Measurements from ENCODE around the gene SLC7A10. TPM values are rescaled to one million over a fixed set of nuclear protein-coding genes. Genes with fewer than 3 reads are reported as not detected.

SLC7A10 gene
- total RNA-seq, 1 experiment from 2014 or later, result not detected

GRCh38 chr19:33246709-33247440 lies 21.2 kb upstream of the SLC7A10 start:
- DNase-seq, result no peak
- H3K27me3 ChIP-seq, result no peaks in the 10 kb centered on the region
- no peaks in the 10 kb centered on the region for H3K36me3 ChIP-seq
- no peak overlapping the region for H3K4me3 ChIP-seq
- 0 out of 2 replicates have a peak, but pooled peaks cover 8% of the 10 kb centered on the region for H3K9me3 ChIP-seq

- DNase-seq, result no peak
- Histone ChIP-seq H3K4me3 (no peak overlapping the region), H3K27me3 (no peaks in the 10 kb centered on the region), H3K36me3 (no peaks in the 10 kb centered on the region), H3K9me3 (0 out of 2 replicates have a peak, but pooled peaks cover 8% of the 10 kb centered on the region)
Observed at GRCh38 chr19:33245948-33246708, 20.5 kb upstream of the SLC7A10 start.

GRCh38 chr19:33242911-33243310 lies 17.3 kb upstream of the SLC7A10 start:
- Histone ChIP-seq H3K9me3 (0 out of 2 replicates have a peak, but pooled peaks cover 7% of the 10 kb centered on the region), H3K36me3 (no peaks in the 10 kb centered on the region), H3K27me3 (no peaks in the 10 kb centered on the region), H3K4me3 (no peak overlapping the region)
- no peak for DNase-seq

- Histone ChIP-seq H3K36me3 (no peaks in the 10 kb centered on the region), H3K27me3 (no peaks in the 10 kb centered on the region), H3K4me3 (no peak overlapping the region), H3K9me3 (0 out of 2 replicates have a peak, but pooled peaks cover 7% of the 10 kb centered on the region)
- DNase-seq, result no peak
Observed at GRCh38 chr19:33242131-33242530, 16.5 kb upstream of the SLC7A10 start.

- no peaks in the 10 kb centered on the region for H3K36me3 ChIP-seq
Observed at GRCh38 chr19:33241530-33242101, 16.0 kb upstream of the SLC7A10 start.

GRCh38 chr19:33241091-33241529 lies 15.5 kb upstream of the SLC7A10 start:
- Histone ChIP-seq H3K27me3 (no peaks in the 10 kb centered on the region), H3K36me3 (no peaks in the 10 kb centered on the region), H3K9me3 (0 out of 2 replicates have a peak, but pooled peaks cover 7% of the 10 kb centered on the region), H3K4me3 (no peak overlapping the region)
- DNase-seq, result no peak

More at GRCh38 chr19:33241530-33242101, 16.0 kb upstream of the SLC7A10 start:
- Histone ChIP-seq H3K27me3 (no peaks in the 10 kb centered on the region), H3K4me3 (no peak overlapping the region), H3K9me3 (0 out of 2 replicates have a peak, but pooled peaks cover 7% of the 10 kb centered on the region)
- no peak for DNase-seq

GRCh38 chr19:33240181-33240771 lies 14.6 kb upstream of the SLC7A10 start:
- no peaks in the 10 kb centered on the region for H3K27me3 ChIP-seq
- DNase-seq, result no peak

GRCh38 chr19:33239223-33239975 lies 13.7 kb upstream of the SLC7A10 start:
- no peak for DNase-seq
- H3K4me3 ChIP-seq, result no peak overlapping the region
- no peaks in the 10 kb centered on the region for H3K27me3 ChIP-seq
- H3K9me3 ChIP-seq, result no peaks in the 10 kb centered on the region
- no peaks in the 10 kb centered on the region for H3K36me3 ChIP-seq

More at GRCh38 chr19:33240181-33240771, 14.6 kb upstream of the SLC7A10 start:
- Histone ChIP-seq H3K4me3 (no peak overlapping the region), H3K9me3 (no peaks in the 10 kb centered on the region), H3K36me3 (no peaks in the 10 kb centered on the region)

GRCh38 chr19:33238481-33239149 lies 13.0 kb upstream of the SLC7A10 start:
- no peaks in the 10 kb centered on the region for H3K36me3 ChIP-seq

GRCh38 chr19:33236696-33237390 lies 11.2 kb upstream of the SLC7A10 start:
- no peaks in the 10 kb centered on the region for H3K9me3 ChIP-seq
- no peak for DNase-seq
- H3K36me3 ChIP-seq, result no peaks in the 10 kb centered on the region
- no peak overlapping the region for H3K4me3 ChIP-seq
- no peaks in the 10 kb centered on the region for H3K27me3 ChIP-seq

More at GRCh38 chr19:33238481-33239149, 13.0 kb upstream of the SLC7A10 start:
- no peaks in the 10 kb centered on the region for H3K27me3 ChIP-seq
- H3K9me3 ChIP-seq, result no peaks in the 10 kb centered on the region
- DNase-seq, result no peak
- H3K4me3 ChIP-seq, result no peak overlapping the region

GRCh38 chr19:33235996-33236350 lies 10.3 kb upstream of the SLC7A10 start:
- H3K36me3 ChIP-seq, result no peaks in the 10 kb centered on the region
- no peaks in the 10 kb centered on the region for H3K27me3 ChIP-seq
- H3K4me3 ChIP-seq, result no peak overlapping the region
- no peak for DNase-seq
- no peaks in the 10 kb centered on the region for H3K9me3 ChIP-seq

GRCh38 chr19:33235269-33235995 lies 9.8 kb upstream of the SLC7A10 start:
- Histone ChIP-seq H3K36me3 (no peaks in the 10 kb centered on the region), H3K4me3 (no peak overlapping the region), H3K27me3 (peaks cover 3% of the 10 kb centered on the region; the same call in 1 of the 2 replicates), H3K9me3 (no peaks in the 10 kb centered on the region)
- DNase-seq, result peak; percentile 66

GRCh38 chr19:33234736-33235135 lies 9.1 kb upstream of the SLC7A10 start:
- no peak for DNase-seq
- Histone ChIP-seq H3K36me3 (no peaks in the 10 kb centered on the region), H3K27me3 (peaks cover 3% of the 10 kb centered on the region; the same call in 1 of the 2 replicates), H3K9me3 (no peaks in the 10 kb centered on the region), H3K4me3 (no peak overlapping the region)

GRCh38 chr19:33234092-33234491 lies 8.4 kb upstream of the SLC7A10 start:
- Histone ChIP-seq H3K9me3 (no peaks in the 10 kb centered on the region; the same call in 1 of the 2 replicates), H3K27me3 (peaks cover 3% of the 10 kb centered on the region; the same call in 1 of the 2 replicates), H3K36me3 (no peaks in the 10 kb centered on the region), H3K4me3 (no peak overlapping the region)
- DNase-seq, result no peak
